ENCODE results near the gene MT4. TPM values are rescaled to one million over a fixed set of nuclear protein-coding genes. Genes with fewer than 3 reads are reported as not detected.

MT4 gene
- total and polyA plus RNA-seq, 2 of the 4 experiments (the other 2 are of a cell fraction) = not detected

DNA sequence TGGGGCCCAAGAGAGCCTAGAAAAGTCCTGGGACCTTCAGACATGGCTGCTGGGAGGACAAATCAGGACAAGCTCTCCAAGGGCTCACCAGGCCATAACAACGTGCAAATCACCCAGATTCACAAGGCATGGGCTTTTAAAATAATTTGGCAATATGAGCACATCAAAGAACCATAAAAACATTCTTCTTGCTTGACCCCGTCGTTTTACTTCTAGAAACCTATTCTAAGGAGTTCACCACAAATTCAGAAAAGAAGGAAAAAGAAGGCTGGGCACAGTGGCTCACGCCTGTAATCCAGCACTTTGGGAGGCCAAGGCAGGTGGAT, 12.4 kb downstream of the MT4 start (continued):
- TF ChIP-seq, protein P1, sequence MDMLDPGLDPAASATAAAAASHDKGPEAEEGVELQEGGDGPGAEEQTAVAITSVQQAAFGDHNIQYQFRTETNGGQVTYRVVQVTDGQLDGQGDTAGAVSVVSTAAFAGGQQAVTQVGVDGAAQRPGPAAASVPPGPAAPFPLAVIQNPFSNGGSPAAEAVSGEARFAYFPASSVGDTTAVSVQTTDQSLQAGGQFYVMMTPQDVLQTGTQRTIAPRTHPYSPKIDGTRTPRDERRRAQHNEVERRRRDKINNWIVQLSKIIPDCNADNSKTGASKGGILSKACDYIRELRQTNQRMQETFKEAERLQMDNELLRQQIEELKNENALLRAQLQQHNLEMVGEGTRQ (IDR thresholded peaks at IDR 0.05; ENCODE audit: low read depth, low read length) = no peak

DNA sequence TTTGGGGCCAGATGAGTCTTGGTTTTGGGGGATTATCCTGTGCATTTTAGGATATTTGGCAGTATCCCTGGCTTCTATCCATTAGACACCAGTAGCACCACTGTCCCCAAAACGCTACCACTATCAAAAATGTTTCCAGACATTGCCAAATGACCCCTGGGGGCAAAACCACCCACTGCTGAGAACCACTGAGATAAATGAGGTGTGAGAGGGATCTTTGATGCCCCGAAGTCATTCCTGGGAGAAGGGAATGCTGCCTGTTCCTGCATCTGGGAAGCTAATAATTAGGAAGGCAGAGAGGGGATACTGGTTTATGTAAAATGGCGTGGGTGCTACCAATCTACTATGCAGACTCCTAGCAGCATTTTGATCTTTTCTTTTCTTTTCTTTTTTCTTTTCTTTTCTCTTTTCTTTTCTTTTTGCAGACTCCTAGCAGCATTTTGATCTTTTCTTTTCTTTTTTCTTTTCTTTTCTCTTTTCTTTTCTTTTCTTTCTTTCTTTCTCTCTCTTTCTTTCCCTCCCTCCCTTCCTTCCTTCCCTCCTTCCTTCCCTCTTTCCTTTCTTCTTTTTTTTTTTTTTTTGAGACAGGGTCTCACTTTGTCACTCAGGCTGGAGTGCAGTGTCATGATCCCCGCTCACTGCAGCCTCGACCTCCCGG, 15.6 kb downstream of the MT4 start:
- 100% methylated on average over 2 of the region's 6 CpGs; no CpG with 5 or more reads in 1 of the 2 experiments for WGBS, 2 experiments (ENCODE audit: extremely low coverage in 2 of 2, insufficient read length in 1 of 2)
- no peak overlapping the region for H4K91ac ChIP-seq (ENCODE audit: insufficient read depth, low read depth, low read length)
- no peaks in the 10 kb centered on the region for H3K9me1 ChIP-seq (ENCODE audit: insufficient read depth, low read length)
- H2BK20ac ChIP-seq (ENCODE audit: low read depth, low read length) = no peak overlapping the region
- dilution Hi-C loops (cut with HindIII; ENCODE audit: low sequenced_read_pairs, unreplicated experiment) (no loop called here), intact Hi-C loops (cut with micrococcal nuclease) (no loop called here), in situ Hi-C loops (cut with MboI; ENCODE audit: low sequenced_read_pairs) (no loop called here)
- POLR2A ChIA-PET (ENCODE audit: unreplicated experiment) = no interaction called here
- H4K20me1 ChIP-seq (ENCODE audit: insufficient read depth, low read length) = no peaks in the 10 kb centered on the region
- H3K4me2 ChIP-seq (ENCODE audit: low read depth, low read length) = no peak overlapping the region
- H3K18ac ChIP-seq (ENCODE audit: low read depth, low read length) = no peak overlapping the region
- no peaks in the 10 kb centered on the region for H3K36me3 ChIP-seq (ENCODE audit: control insufficient read depth, insufficient read depth, low read length)
- H3K9me3 ChIP-seq (ENCODE audit: control insufficient read depth, insufficient read depth, low read length) = no peaks in the 10 kb centered on the region
- H3K79me1 ChIP-seq (ENCODE audit: low read depth in 1 of 2, low read length in 2 of 2) = no peaks in the 10 kb centered on the region
- H3K56ac ChIP-seq (ENCODE audit: extremely low read depth, insufficient read depth, low read length) = no peak overlapping the region
- no peak overlapping the region for H4K5ac ChIP-seq (ENCODE audit: low read depth, low read length)
- DNase-seq = no peak
- BruUV-seq (replicated peaks) = no TSS peak
- H3K4me3 ChIP-seq (ENCODE audit: insufficient read depth, low read depth, low read length) = no peak overlapping the region
- ATAC-seq (ENCODE audit: low read depth) = no peak
- H2BK5ac ChIP-seq (ENCODE audit: low read depth, low read length, poor library complexity, severe bottlenecking) = no peak overlapping the region
- H2AK9ac ChIP-seq (replicated peaks; ENCODE audit: low read depth, low read length, poor library complexity) = no peak overlapping the region
- H2AFZ ChIP-seq (replicated peaks; ENCODE audit: low read length, poor library complexity) = no peak overlapping the region
- no peak overlapping the region for H3K14ac ChIP-seq (replicated peaks; ENCODE audit: low read depth, low read length)
- H2AK5ac ChIP-seq (ENCODE audit: low read depth, low read length) = no peak overlapping the region
- H2BK120ac ChIP-seq (ENCODE audit: low read depth, low read length) = no peak overlapping the region
- H4K8ac ChIP-seq (ENCODE audit: low read depth in 2 of 2, low read length in 2 of 2) = no peak overlapping the region
- H3K9ac ChIP-seq (ENCODE audit: low read depth, low read length) = no peak overlapping the region
- H2BK15ac ChIP-seq (ENCODE audit: low read depth, low read length) = no peak overlapping the region
- no peaks in the 10 kb centered on the region for H3K4me1 ChIP-seq (ENCODE audit: control insufficient read depth, insufficient read depth, low read length)
- H3K4ac ChIP-seq (ENCODE audit: low read depth, low read length) = no peak overlapping the region
- H3K27ac ChIP-seq (ENCODE audit: insufficient read depth, low read length) = no peak overlapping the region
- H3K23ac ChIP-seq (ENCODE audit: low read depth, low read length) = no peak overlapping the region
- peaks cover 32% of the 10 kb centered on the region for H3K27me3 ChIP-seq (ENCODE audit: control insufficient read depth, insufficient read depth, low read length)
- CTCF ChIA-PET = interaction anchor here (1.7 kb wide), 1 partner anchor 20 kb away, joined by 3 read pairs; no protein-coding TSS in a partner anchor
- no peak for TF ChIP-seq SMC3 (IDR thresholded peaks at IDR 0.05; ENCODE audit: low read depth, low read length)
- TF ChIP-seq RFX5 (IDR thresholded peaks at IDR 0.05; ENCODE audit: low read depth, low read length) = no peak
- no peak for TF ChIP-seq MXI1 (IDR thresholded peaks at IDR 0.05; ENCODE audit: borderline replicate concordance, low read depth, low read length)
- TF ChIP-seq MAFK (IDR thresholded peaks at IDR 0.05; ENCODE audit: low read depth, low read length) = no peak
- TF ChIP-seq, protein P2, sequence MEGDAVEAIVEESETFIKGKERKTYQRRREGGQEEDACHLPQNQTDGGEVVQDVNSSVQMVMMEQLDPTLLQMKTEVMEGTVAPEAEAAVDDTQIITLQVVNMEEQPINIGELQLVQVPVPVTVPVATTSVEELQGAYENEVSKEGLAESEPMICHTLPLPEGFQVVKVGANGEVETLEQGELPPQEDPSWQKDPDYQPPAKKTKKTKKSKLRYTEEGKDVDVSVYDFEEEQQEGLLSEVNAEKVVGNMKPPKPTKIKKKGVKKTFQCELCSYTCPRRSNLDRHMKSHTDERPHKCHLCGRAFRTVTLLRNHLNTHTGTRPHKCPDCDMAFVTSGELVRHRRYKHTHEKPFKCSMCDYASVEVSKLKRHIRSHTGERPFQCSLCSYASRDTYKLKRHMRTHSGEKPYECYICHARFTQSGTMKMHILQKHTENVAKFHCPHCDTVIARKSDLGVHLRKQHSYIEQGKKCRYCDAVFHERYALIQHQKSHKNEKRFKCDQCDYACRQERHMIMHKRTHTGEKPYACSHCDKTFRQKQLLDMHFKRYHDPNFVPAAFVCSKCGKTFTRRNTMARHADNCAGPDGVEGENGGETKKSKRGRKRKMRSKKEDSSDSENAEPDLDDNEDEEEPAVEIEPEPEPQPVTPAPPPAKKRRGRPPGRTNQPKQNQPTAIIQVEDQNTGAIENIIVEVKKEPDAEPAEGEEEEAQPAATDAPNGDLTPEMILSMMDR (conservative IDR thresholded peaks at IDR 0.05; ENCODE audit: low read depth, low read length) = no peak
- TF ChIP-seq CEBPB (IDR thresholded peaks at IDR 0.05; ENCODE audit: low read depth, low read length) = no peak
- TF ChIP-seq, protein P3, sequence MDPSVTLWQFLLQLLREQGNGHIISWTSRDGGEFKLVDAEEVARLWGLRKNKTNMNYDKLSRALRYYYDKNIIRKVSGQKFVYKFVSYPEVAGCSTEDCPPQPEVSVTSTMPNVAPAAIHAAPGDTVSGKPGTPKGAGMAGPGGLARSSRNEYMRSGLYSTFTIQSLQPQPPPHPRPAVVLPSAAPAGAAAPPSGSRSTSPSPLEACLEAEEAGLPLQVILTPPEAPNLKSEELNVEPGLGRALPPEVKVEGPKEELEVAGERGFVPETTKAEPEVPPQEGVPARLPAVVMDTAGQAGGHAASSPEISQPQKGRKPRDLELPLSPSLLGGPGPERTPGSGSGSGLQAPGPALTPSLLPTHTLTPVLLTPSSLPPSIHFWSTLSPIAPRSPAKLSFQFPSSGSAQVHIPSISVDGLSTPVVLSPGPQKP (IDR thresholded peaks at IDR 0.05; ENCODE audit: borderline replicate concordance, low read depth, low read length) = no peak
- TF ChIP-seq FOS (IDR thresholded peaks at IDR 0.05; ENCODE audit: low read depth, low read length) = no peak
- no peak for TF ChIP-seq BHLHE40 (IDR thresholded peaks at IDR 0.05; ENCODE audit: low read depth, low read length)
- no peak for TF ChIP-seq MAZ (IDR thresholded peaks at IDR 0.05; ENCODE audit: borderline replicate concordance, low read depth, low read length)
- no peak for TF ChIP-seq CHD1 (IDR thresholded peaks at IDR 0.05; ENCODE audit: low read depth, low read length)
- no peak for TF ChIP-seq RCOR1 (IDR thresholded peaks at IDR 0.05; ENCODE audit: insufficient replicate concordance, low read length)

Measured in IMR-90 (cell line).